Mesendoderm (in vitro differentiated cells): ENCODE measurements around the gene ATP12A.
A peak's percentile ranks its signal among the peaks of the same experiment; 100 is the strongest.

ENCODE experiments used
- DNase-seq: peaks from one replicate; pipeline ENCODE4 v3.0.0; 2013
- H2AK5ac ChIP-seq: 2 replicates; pipeline ENCODE4 v1.6.1; 2013; ENCODE audit warnings: low read length, inconsistent platforms
- H2BK120ac ChIP-seq: 2 replicates; pipeline ENCODE4 v1.6.1; 2013; ENCODE audit warnings: low read depth, mild to moderate bottlenecking, low read length, moderate library complexity, mixed read lengths
- H2BK15ac ChIP-seq: replicated peaks from 2 replicates; pipeline ENCODE4 v1.6.1; 2013; ENCODE audit warnings: low read depth, mild to moderate bottlenecking, moderate library complexity
- H2BK5ac ChIP-seq: 2 replicates; pipeline ENCODE4 v1.6.1; 2013; ENCODE audit warnings: low read length, inconsistent platforms
- H3K18ac ChIP-seq: 2 replicates; pipeline ENCODE4 v1.6.1; 2013; ENCODE audit warnings: mild to moderate bottlenecking, low read length, mixed read lengths
- H3K23ac ChIP-seq: one replicate; pipeline ENCODE4 v1.6.1; 2013; ENCODE audit warnings: low read length
- H3K27ac ChIP-seq: 2 replicates; pipeline ENCODE4 v1.5.1; 2013; ENCODE audit warnings: low read depth, mild to moderate bottlenecking, inconsistent platforms, low read length, moderate library complexity
- H3K27me3 ChIP-seq: 2 replicates; pipeline ENCODE4 v1.6.1; 2013; ENCODE audit warnings: low read length, control low read depth, mild to moderate bottlenecking, inconsistent platforms; ENCODE audit not compliant: insufficient read depth, poor library complexity
- H3K36me3 ChIP-seq: 2 replicates; pipeline ENCODE4 v1.6.1; 2013; ENCODE audit warnings: low read length, inconsistent platforms; ENCODE audit not compliant: control insufficient read depth, insufficient read depth
- H3K4ac ChIP-seq: one replicate; pipeline ENCODE4 v1.6.1; 2013; ENCODE audit warnings: low read depth, mild to moderate bottlenecking, low read length, moderate library complexity
- H3K4me1 ChIP-seq: 2 replicates; pipeline ENCODE4 v1.6.1; 2013; ENCODE audit warnings: low read depth, low read length, inconsistent platforms; ENCODE audit not compliant: control insufficient read depth
- H3K4me2 ChIP-seq: 2 replicates; pipeline ENCODE4 v1.6.1; 2013; ENCODE audit warnings: low read length
- H3K4me3 ChIP-seq: 2 replicates; pipeline ENCODE4 v1.5.1; 2013; ENCODE audit warnings: mild to moderate bottlenecking, low read length
- H3K56ac ChIP-seq: one replicate; pipeline ENCODE4 v1.6.1; 2013; ENCODE audit warnings: low read length
- H3K79me1 ChIP-seq: 2 replicates; pipeline ENCODE4 v1.6.1; 2013; ENCODE audit warnings: low read length, inconsistent platforms
- H3K79me2 ChIP-seq: 2 replicates; pipeline ENCODE4 v1.6.1; 2013; ENCODE audit warnings: mild to moderate bottlenecking, low read length; ENCODE audit not compliant: control insufficient read depth, insufficient read depth
- H3K9ac ChIP-seq: 2 replicates; pipeline ENCODE4 v1.6.1; 2013; ENCODE audit warnings: low read length, inconsistent platforms
- H4K5ac ChIP-seq: one replicate; pipeline ENCODE4 v1.6.1; 2013; ENCODE audit warnings: low read length
- H4K8ac ChIP-seq: one replicate; pipeline ENCODE4 v1.6.1; 2013; ENCODE audit warnings: low read depth, mild to moderate bottlenecking, control low read depth, low read length, moderate library complexity
- WGBS: extraction: QIAGEN DNeasy Blood & Tissue Kit; methylation state at CpG from one replicate; pipeline ENCODE4 v1.1.7; 2013; ENCODE audit warnings: low lambda C conversion rate, missing lambda C conversion rate; ENCODE audit not compliant: insufficient coverage; ENCODE audit errors: extremely low coverage; 5-methylcytosine and 5-hydroxymethylcytosine counted together

ATP12A gene

DNA sequence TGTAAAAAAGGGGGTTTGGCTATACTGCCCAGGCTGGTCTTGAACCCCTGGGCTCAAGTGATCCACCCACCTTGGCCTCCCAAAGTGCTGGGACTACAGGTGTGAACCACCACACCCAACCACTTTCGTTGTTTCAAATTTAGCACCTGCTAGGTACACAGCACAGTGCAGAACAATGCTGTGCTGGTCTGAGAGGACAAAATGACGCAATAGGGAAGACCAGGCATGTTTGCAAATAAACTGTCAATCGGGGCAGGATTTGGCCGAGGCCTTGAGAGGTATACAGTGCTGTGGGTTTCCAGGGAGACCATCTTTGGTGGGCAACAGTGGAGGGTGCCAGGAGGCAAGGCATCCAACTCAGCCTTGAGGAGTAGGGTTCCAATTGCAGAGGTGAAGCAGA lies 37.0 kb downstream of the ATP12A start:
- no peaks in the 10 kb centered on the region for H3K79me1 ChIP-seq
- no peak overlapping the region for H3K23ac ChIP-seq
- DNase-seq, result no peak
- H2BK15ac ChIP-seq, result no peak overlapping the region
- H3K4me3 ChIP-seq, result no peak overlapping the region
- peak overlapping the region; percentile 41 for H2AK5ac ChIP-seq
- H2BK5ac ChIP-seq, result no peak overlapping the region
- no peak overlapping the region for H2BK120ac ChIP-seq
- no peak overlapping the region for H3K27ac ChIP-seq
- no peak overlapping the region for H4K5ac ChIP-seq
- no peak overlapping the region for H3K18ac ChIP-seq
- no peaks in the 10 kb centered on the region for H3K36me3 ChIP-seq
- no peak overlapping the region for H3K9ac ChIP-seq
- H3K79me2 ChIP-seq, result no peaks in the 10 kb centered on the region
- H4K8ac ChIP-seq, result no peak overlapping the region
- H3K56ac ChIP-seq, result no peak overlapping the region
- no peak overlapping the region for H3K4me2 ChIP-seq
- no peak overlapping the region for H3K4ac ChIP-seq
- no peaks in the 10 kb centered on the region for H3K27me3 ChIP-seq
- no CpG with 5 or more reads among the region's 4 CpGs for WGBS
- peaks cover 5% of the 10 kb centered on the region for H3K4me1 ChIP-seq

- H2BK5ac ChIP-seq, result no peak overlapping the region
- no peaks in the 10 kb centered on the region for H3K36me3 ChIP-seq
- no peak overlapping the region for H3K4me2 ChIP-seq
- no peak overlapping the region for H3K4me3 ChIP-seq
- H3K27ac ChIP-seq, result no peak overlapping the region
- H4K8ac ChIP-seq, result no peak overlapping the region
- DNase-seq, result no peak
- H2AK5ac ChIP-seq, result peak overlapping the region; percentile 30
- H3K9ac ChIP-seq, result no peak overlapping the region
- peak overlapping the region; percentile 24 for H3K18ac ChIP-seq
- H3K79me1 ChIP-seq, result no peaks in the 10 kb centered on the region
- H3K4me1 ChIP-seq, result peaks cover 5% of the 10 kb centered on the region
- no peak overlapping the region for H4K5ac ChIP-seq
- no peak overlapping the region for H2BK120ac ChIP-seq
- H3K4ac ChIP-seq, result peak overlapping the region; percentile 4
- H3K56ac ChIP-seq, result peak overlapping the region; percentile 49
- no peak overlapping the region for H3K23ac ChIP-seq
- WGBS, result no CpG with 5 or more reads among the region's 40 CpGs
- H2BK15ac ChIP-seq, result no peak overlapping the region
- no peaks in the 10 kb centered on the region for H3K27me3 ChIP-seq
- H3K79me2 ChIP-seq, result no peaks in the 10 kb centered on the region
These were observed 38.2 kb downstream of the ATP12A start for GRCh38 chr13:24718192-24718965.

- Histone ChIP-seq H3K79me1 (no peaks in the 10 kb centered on the region), H3K56ac (peak overlapping the region; percentile 49), H2BK15ac (no peak overlapping the region), H3K36me3 (no peaks in the 10 kb centered on the region), H3K18ac (peak overlapping the region; percentile 2), H3K27me3 (no peaks in the 10 kb centered on the region), H3K23ac (no peak overlapping the region), H3K4me3 (no peak overlapping the region), H2BK120ac (no peak overlapping the region), H3K4me1 (peaks cover 5% of the 10 kb centered on the region), H3K79me2 (no peaks in the 10 kb centered on the region), H3K9ac (no peak overlapping the region), H3K4ac (no peak overlapping the region), H4K5ac (no peak overlapping the region), H2BK5ac (no peak overlapping the region), H3K27ac (no peak overlapping the region), H3K4me2 (no peak overlapping the region), H4K8ac (no peak overlapping the region), H2AK5ac (no peak overlapping the region)
- DNase-seq, result no peak
- WGBS, result no CpG with 5 or more reads among the region's 12 CpGs
These were observed 38.9 kb downstream of the ATP12A start for GRCh38 chr13:24719139-24719538.

GRCh38 chr13:24723206-24723605 lies 43.0 kb downstream of the ATP12A start:
- Histone ChIP-seq H2BK15ac (no peak overlapping the region), H3K4me1 (no peaks in the 10 kb centered on the region), H3K9ac (no peak overlapping the region), H3K4me2 (no peak overlapping the region), H3K79me2 (no peaks in the 10 kb centered on the region), H2BK120ac (no peak overlapping the region), H2BK5ac (no peak overlapping the region), H3K18ac (no peak overlapping the region), H2AK5ac (no peak overlapping the region), H3K36me3 (no peaks in the 10 kb centered on the region), H3K4ac (no peak overlapping the region), H3K79me1 (no peaks in the 10 kb centered on the region), H3K4me3 (no peak overlapping the region), H3K23ac (no peak overlapping the region), H3K27me3 (no peaks in the 10 kb centered on the region), H4K8ac (no peak overlapping the region), H3K56ac (no peak overlapping the region), H4K5ac (no peak overlapping the region), H3K27ac (no peak overlapping the region)
- no CpG with 5 or more reads among the region's 12 CpGs for WGBS
- DNase-seq, result no peak

GRCh38 chr13:24724714-24725113 lies 44.5 kb downstream of the ATP12A start:
- Histone ChIP-seq H3K18ac (no peak overlapping the region), H3K4me2 (no peak overlapping the region), H4K8ac (no peak overlapping the region), H3K27me3 (no peaks in the 10 kb centered on the region), H4K5ac (no peak overlapping the region), H3K4ac (no peak overlapping the region), H3K79me1 (no peaks in the 10 kb centered on the region), H2BK15ac (no peak overlapping the region), H3K27ac (no peak overlapping the region), H2AK5ac (no peak overlapping the region), H2BK120ac (no peak overlapping the region), H3K4me1 (no peaks in the 10 kb centered on the region), H3K56ac (no peak overlapping the region), H3K4me3 (no peak overlapping the region), H3K9ac (no peak overlapping the region), H2BK5ac (no peak overlapping the region), H3K36me3 (no peaks in the 10 kb centered on the region), H3K79me2 (no peaks in the 10 kb centered on the region), H3K23ac (no peak overlapping the region)
- WGBS, result no CpG with 5 or more reads among the region's 2 CpGs
- DNase-seq, result no peak

DNA sequence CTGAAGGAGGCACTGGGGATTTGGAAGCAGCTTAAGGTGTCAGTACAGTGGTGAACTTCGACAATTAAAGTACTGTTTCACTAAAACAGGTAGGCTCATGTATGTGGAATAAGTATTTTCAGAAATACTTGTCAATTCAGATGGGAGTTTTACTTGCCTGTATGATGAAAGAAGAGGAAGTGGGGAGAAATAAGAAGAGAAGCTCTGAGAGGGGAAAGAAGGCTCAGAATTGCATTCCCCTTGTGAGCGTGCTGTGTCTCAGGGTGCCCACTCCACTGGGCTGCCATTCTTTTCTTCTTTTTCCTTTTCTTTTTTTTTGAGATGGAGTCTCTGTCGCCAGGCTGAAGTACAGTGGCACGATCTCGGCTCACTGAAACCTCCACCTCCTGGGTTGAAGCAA lies 45.2 kb downstream of the ATP12A start:
- H3K4me2 ChIP-seq, result no peak overlapping the region
- no peak overlapping the region for H3K18ac ChIP-seq
- H3K4ac ChIP-seq, result no peak overlapping the region
- WGBS, result no CpG with 5 or more reads among the region's 5 CpGs
- no peak overlapping the region for H2BK120ac ChIP-seq
- no peak overlapping the region for H4K5ac ChIP-seq
- H3K79me2 ChIP-seq, result no peaks in the 10 kb centered on the region
- no peak overlapping the region for H3K9ac ChIP-seq
- no peak overlapping the region for H3K27ac ChIP-seq
- no peaks in the 10 kb centered on the region for H3K27me3 ChIP-seq
- H3K56ac ChIP-seq, result no peak overlapping the region
- H3K4me3 ChIP-seq, result no peak overlapping the region
- no peaks in the 10 kb centered on the region for H3K4me1 ChIP-seq
- no peaks in the 10 kb centered on the region for H3K79me1 ChIP-seq
- H4K8ac ChIP-seq, result no peak overlapping the region
- H2BK15ac ChIP-seq, result no peak overlapping the region
- no peak overlapping the region for H2AK5ac ChIP-seq
- no peak overlapping the region for H2BK5ac ChIP-seq
- DNase-seq, result no peak
- H3K36me3 ChIP-seq, result no peaks in the 10 kb centered on the region
- no peak overlapping the region for H3K23ac ChIP-seq
